Measurements from ENCODE around the gene RFTN2. TPM values are rescaled to one million over a fixed set of nuclear protein-coding genes. Genes with fewer than 3 reads are reported as not detected.

The RFTN2 gene
- total and polyA plus RNA-seq, 9 of the 15 experiments (the other 6 are each of a cell fraction or from before 2014, with no cell fraction given) = 0.01 to 0.11 (median 0.04) TPM; not detected in 6

DNA sequence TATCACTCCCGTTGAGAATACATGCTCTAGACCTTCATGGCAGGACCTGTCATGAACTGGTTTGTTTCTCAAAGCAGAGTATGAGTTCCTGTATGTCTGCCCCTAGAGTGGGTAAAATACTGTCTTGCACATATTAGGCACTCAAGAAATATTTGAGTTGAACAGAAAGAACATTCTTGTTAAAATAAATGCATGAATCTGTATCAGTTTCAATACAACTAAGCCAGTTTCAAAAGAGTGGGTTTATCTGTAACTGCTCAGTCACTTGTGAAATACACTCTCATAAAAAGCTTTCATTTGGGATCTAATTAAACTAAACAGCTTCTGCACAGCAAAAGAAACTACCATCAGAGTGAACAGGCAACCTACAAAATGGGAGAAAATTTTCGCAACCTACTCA lies 69.2 kb downstream of the RFTN2 start (continued):
- TF ChIP-seq, protein P1, sequence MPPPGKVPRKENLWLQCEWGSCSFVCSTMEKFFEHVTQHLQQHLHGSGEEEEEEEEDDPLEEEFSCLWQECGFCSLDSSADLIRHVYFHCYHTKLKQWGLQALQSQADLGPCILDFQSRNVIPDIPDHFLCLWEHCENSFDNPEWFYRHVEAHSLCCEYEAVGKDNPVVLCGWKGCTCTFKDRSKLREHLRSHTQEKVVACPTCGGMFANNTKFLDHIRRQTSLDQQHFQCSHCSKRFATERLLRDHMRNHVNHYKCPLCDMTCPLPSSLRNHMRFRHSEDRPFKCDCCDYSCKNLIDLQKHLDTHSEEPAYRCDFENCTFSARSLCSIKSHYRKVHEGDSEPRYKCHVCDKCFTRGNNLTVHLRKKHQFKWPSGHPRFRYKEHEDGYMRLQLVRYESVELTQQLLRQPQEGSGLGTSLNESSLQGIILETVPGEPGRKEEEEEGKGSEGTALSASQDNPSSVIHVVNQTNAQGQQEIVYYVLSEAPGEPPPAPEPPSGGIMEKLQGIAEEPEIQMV (tag; conservative IDR thresholded peaks at IDR 0.05; ENCODE audit: low read depth) = no peak

DNA sequence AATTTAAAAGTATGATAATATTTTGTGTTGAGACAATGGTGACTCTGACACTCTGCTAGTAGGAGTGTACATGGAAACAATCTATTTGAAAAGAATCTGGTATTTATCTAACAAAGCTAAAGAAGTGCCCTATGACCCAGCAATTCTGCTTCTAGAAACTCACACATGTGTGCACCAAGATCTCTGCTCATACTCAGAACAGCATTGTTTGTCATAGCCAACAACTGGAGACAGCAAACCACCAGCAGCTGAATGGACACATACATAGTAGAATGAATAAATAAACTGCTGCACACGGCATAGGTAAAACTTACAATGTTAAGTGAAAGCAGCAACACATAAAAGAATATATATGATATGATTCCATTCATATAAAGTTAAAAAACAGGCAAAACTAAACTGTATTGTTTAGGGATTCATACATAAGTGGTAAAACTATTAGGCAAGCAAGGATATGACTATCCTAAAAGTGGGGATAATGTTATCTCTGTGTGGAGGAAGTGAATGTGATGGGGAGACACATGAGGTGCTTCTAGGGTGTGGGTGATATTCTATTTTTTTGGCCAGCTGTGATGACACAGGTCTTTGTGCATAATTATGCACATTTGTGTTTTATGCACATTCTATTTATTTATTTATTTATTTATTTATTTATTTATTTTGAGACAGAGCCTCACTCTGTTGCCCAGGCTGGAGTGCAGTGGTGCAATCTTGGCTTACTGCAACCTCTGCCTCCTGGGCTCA lies 71.1 kb downstream of the RFTN2 start:
- Histone ChIP-seq H3K9me1 (ENCODE audit: control insufficient read depth, insufficient read depth, low read length) (no peaks in the 10 kb centered on the region), H3K4me1 (replicated peaks in 1 of 2; ENCODE audit: control insufficient read depth in 2 of 2, insufficient read depth in 2 of 2, low read length in 2 of 2) (peaks cover 0 to 3% of the 10 kb centered on the region in 2 experiments; a peak in 1 of 5 replicates), H3K27me3 (ENCODE audit: control insufficient read depth in 2 of 2, insufficient read depth in 2 of 2, low read length in 2 of 2) (no peaks in the 10 kb centered on the region), H2AFZ (ENCODE audit: low read depth, low read length) (no peak overlapping the region), H3K79me2 (ENCODE audit: control insufficient read depth, insufficient read depth, low read length) (no peaks in the 10 kb centered on the region), H3K9me3 (replicated peaks; ENCODE audit: control insufficient read depth, insufficient read depth, low read depth, low read length) (no peaks in the 10 kb centered on the region), H3K4me2 (ENCODE audit: insufficient read depth, low read length) (no peak overlapping the region), H4K20me1 (replicated peaks; ENCODE audit: control insufficient read depth, insufficient read depth, low read length) (no peaks in the 10 kb centered on the region), H3K4me3 (no peak overlapping the region), H3K9ac (ENCODE audit: insufficient read depth in 1 of 2, low read depth in 2 of 2, low read length in 2 of 2) (no peak overlapping the region), H3K27ac (ENCODE audit: extremely low read depth, low read depth, low read length) (no peak overlapping the region), H3K36me3 (ENCODE audit: control insufficient read depth, insufficient read depth, low read length) (no peaks in the 10 kb centered on the region)
- BruUV-seq (replicated peaks) = no TSS peak
- ChIA-PET CTCF (ENCODE audit: low intra/inter-chr PET ratio) (no interaction called here), POLR2A (interaction anchor here (0.6 kb wide), 1 partner anchor 50 kb away, joined by 3 read pairs; no protein-coding TSS in a partner anchor)
- ATAC-seq (no peak), DNase-seq (ENCODE audit: extremely low read depth in 1 of 4, low spot score in 3 of 4) (no peak), FAIRE-seq (no peak)
- in situ Hi-C loops (cut with MboI) = no loop called here
- 0% methylated on average over 1 of the region's 1 CpG for WGBS (ENCODE audit: insufficient coverage, low coverage, missing lambda C conversion rate)
- intact Hi-C loops (cut with micrococcal nuclease) = no loop called here
- TF ChIP-seq, protein P2, sequence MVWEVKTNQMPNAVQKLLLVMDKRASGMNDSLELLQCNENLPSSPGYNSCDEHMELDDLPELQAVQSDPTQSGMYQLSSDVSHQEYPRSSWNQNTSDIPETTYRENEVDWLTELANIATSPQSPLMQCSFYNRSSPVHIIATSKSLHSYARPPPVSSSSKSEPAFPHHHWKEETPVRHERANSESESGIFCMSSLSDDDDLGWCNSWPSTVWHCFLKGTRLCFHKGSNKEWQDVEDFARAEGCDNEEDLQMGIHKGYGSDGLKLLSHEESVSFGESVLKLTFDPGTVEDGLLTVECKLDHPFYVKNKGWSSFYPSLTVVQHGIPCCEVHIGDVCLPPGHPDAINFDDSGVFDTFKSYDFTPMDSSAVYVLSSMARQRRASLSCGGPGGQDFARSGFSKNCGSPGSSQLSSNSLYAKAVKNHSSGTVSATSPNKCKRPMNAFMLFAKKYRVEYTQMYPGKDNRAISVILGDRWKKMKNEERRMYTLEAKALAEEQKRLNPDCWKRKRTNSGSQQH (CRISPR knock-in tag; IDR thresholded peaks at IDR 0.05) = no peak
- no peak for TF ChIP-seq ZBTB8A (IDR thresholded peaks at IDR 0.05; ENCODE audit: partially characterized antibody)
- TF ChIP-seq CBFB (CRISPR knock-in tag; IDR thresholded peaks at IDR 0.05) = no peak
- TF ChIP-seq, protein P3, sequence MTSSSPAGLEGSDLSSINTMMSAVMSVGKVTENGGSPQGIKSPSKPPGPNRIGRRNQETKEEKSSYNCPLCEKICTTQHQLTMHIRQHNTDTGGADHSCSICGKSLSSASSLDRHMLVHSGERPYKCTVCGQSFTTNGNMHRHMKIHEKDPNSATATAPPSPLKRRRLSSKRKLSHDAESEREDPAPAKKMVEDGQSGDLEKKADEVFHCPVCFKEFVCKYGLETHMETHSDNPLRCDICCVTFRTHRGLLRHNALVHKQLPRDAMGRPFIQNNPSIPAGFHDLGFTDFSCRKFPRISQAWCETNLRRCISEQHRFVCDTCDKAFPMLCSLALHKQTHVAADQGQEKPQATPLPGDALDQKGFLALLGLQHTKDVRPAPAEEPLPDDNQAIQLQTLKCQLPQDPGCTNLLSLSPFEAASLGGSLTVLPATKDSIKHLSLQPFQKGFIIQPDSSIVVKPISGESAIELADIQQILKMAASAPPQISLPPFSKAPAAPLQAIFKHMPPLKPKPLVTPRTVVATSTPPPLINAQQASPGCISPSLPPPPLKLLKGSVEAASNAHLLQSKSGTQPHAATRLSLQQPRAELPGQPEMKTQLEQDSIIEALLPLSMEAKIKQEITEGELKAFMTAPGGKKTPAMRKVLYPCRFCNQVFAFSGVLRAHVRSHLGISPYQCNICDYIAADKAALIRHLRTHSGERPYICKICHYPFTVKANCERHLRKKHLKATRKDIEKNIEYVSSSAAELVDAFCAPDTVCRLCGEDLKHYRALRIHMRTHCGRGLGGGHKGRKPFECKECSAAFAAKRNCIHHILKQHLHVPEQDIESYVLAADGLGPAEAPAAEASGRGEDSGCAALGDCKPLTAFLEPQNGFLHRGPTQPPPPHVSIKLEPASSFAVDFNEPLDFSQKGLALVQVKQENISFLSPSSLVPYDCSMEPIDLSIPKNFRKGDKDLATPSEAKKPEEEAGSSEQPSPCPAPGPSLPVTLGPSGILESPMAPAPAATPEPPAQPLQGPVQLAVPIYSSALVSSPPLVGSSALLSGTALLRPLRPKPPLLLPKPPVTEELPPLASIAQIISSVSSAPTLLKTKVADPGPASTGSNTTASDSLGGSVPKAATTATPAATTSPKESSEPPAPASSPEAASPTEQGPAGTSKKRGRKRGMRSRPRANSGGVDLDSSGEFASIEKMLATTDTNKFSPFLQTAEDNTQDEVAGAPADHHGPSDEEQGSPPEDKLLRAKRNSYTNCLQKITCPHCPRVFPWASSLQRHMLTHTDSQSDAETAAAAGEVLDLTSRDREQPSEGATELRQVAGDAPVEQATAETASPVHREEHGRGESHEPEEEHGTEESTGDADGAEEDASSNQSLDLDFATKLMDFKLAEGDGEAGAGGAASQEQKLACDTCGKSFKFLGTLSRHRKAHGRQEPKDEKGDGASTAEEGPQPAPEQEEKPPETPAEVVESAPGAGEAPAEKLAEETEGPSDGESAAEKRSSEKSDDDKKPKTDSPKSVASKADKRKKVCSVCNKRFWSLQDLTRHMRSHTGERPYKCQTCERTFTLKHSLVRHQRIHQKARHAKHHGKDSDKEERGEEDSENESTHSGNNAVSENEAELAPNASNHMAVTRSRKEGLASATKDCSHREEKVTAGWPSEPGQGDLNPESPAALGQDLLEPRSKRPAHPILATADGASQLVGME (CRISPR knock-in tag; IDR thresholded peaks at IDR 0.05) = no peak
- no peak for TF ChIP-seq KHSRP (IDR thresholded peaks at IDR 0.05)
- no peak for TF ChIP-seq U2AF2 (optimal IDR thresholded peaks at IDR 0.05; ENCODE audit: low read depth, low read length)
- TF ChIP-seq ETV5 (CRISPR knock-in tag; IDR thresholded peaks at IDR 0.05; ENCODE audit: low read depth) = no peak
- TF ChIP-seq, protein P4, sequence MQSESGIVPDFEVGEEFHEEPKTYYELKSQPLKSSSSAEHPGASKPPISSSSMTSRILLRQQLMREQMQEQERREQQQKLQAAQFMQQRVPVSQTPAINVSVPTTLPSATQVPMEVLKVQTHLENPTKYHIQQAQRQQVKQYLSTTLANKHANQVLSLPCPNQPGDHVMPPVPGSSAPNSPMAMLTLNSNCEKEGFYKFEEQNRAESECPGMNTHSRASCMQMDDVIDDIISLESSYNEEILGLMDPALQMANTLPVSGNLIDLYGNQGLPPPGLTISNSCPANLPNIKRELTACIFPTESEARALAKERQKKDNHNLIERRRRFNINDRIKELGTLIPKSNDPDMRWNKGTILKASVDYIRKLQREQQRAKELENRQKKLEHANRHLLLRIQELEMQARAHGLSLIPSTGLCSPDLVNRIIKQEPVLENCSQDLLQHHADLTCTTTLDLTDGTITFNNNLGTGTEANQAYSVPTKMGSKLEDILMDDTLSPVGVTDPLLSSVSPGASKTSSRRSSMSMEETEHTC (IDR thresholded peaks at IDR 0.05) = no peak
- TF ChIP-seq ZNF444 (CRISPR knock-in tag; IDR thresholded peaks at IDR 0.05) = no peak

Data from K562 (cell line).